ENCODE measurements around the gene TMEM51. TPM values are rescaled to one million over a fixed set of nuclear protein-coding genes. Genes with fewer than 3 reads are reported as not detected.

The TMEM51 gene
- total RNA-seq, 4 donors from 2014 or later: 6.4 to 12.2 (median 10.6) TPM

- WGBS: 66% methylated on average over 13 of the region's 13 CpGs
- peak in 1 of 2 donors; percentile 52 for DNase-seq (ENCODE audit: low spot score in 2 of 2)
- peaks cover 4% of the 10 kb centered on the region for H3K27me3 ChIP-seq
- H3K4me1 ChIP-seq: peaks cover 9% of the 10 kb centered on the region
- H3K36me3 ChIP-seq: no peaks in the 10 kb centered on the region
- H3K27ac ChIP-seq: peak overlapping the region; percentile 41
- no peaks in the 10 kb centered on the region for H3K9me3 ChIP-seq
- TF ChIP-seq POLR2AphosphoS5 (IDR thresholded peaks at IDR 0.05) (no peak), POLR2A (IDR thresholded peaks at IDR 0.05) (no peak), CTCF (IDR thresholded peaks at IDR 0.05) (no peak), EP300 (IDR thresholded peaks at IDR 0.05) (no peak)
- no peak overlapping the region for H3K4me3 ChIP-seq
Measured at GRCh38 chr1:15258833-15259621, 105.5 kb downstream of the TMEM51 start.

GRCh38 chr1:15259622-15260007 is 106.1 kb downstream of the TMEM51 start:
- WGBS: 87% methylated on average over 8 of the region's 9 CpGs
- DNase-seq (ENCODE audit: low spot score in 2 of 2): peak in 1 of 2 donors; percentile 29
- no peaks in the 10 kb centered on the region for H3K36me3 ChIP-seq
- no peak overlapping the region for H3K27ac ChIP-seq
- H3K4me3 ChIP-seq: no peak overlapping the region
- H3K9me3 ChIP-seq: no peaks in the 10 kb centered on the region
- peaks cover 9% of the 10 kb centered on the region for H3K4me1 ChIP-seq
- TF ChIP-seq CTCF (IDR thresholded peaks at IDR 0.05) (no peak), POLR2A (IDR thresholded peaks at IDR 0.05) (no peak), POLR2AphosphoS5 (IDR thresholded peaks at IDR 0.05) (no peak), EP300 (IDR thresholded peaks at IDR 0.05) (no peak)
- peaks cover 4% of the 10 kb centered on the region for H3K27me3 ChIP-seq

- 72% methylated on average over 12 of the region's 12 CpGs for WGBS
- Histone ChIP-seq H3K27me3 (peaks cover 4% of the 10 kb centered on the region), H3K9me3 (no peaks in the 10 kb centered on the region), H3K27ac (no peak overlapping the region), H3K4me3 (no peak overlapping the region), H3K36me3 (no peaks in the 10 kb centered on the region), H3K4me1 (peaks cover 9% of the 10 kb centered on the region)
- DNase-seq (ENCODE audit: low spot score in 2 of 2): peak in 1 of 2 donors; percentile 24
- TF ChIP-seq POLR2AphosphoS5 (IDR thresholded peaks at IDR 0.05) (no peak), CTCF (IDR thresholded peaks at IDR 0.05) (no peak), POLR2A (IDR thresholded peaks at IDR 0.05) (no peak)
Measured at GRCh38 chr1:15260418-15261154, 107.0 kb downstream of the TMEM51 start.

GRCh38 chr1:15261155-15262002 is 107.8 kb downstream of the TMEM51 start:
- Histone ChIP-seq H3K36me3 (no peaks in the 10 kb centered on the region), H3K4me1 (peaks cover 9% of the 10 kb centered on the region), H3K9me3 (no peaks in the 10 kb centered on the region), H3K27ac (no peak overlapping the region), H3K4me3 (peak overlapping the region; percentile 23), H3K27me3 (peaks cover 4% of the 10 kb centered on the region)
- TF ChIP-seq EP300 (IDR thresholded peaks at IDR 0.05) (no peak), CTCF (IDR thresholded peaks at IDR 0.05) (no peak), POLR2A (IDR thresholded peaks at IDR 0.05) (no peak), POLR2AphosphoS5 (IDR thresholded peaks at IDR 0.05) (no peak)
- WGBS: 48% methylated on average over 14 of the region's 20 CpGs
- DNase-seq (ENCODE audit: low spot score in 2 of 2): peak; percentile 71 to 76
